Right renal cortex interstitium (tissue), 3 donors: Measurements from ENCODE around the gene TXNDC11. TPM values are rescaled to one million over a fixed set of nuclear protein-coding genes. Genes with fewer than 3 reads are reported as not detected.

Experiments used
- DNase-seq, 3 donors: peaks; one replicate each; pipeline ENCODE4 v3.0.0-alpha.2; 2013; ENCODE audit warnings: low read depth in 3 of 3, low spot score in 2 of 3
- polyA plus RNA-seq, 3 donors: library from polyadenylated mRNA; unstranded; fragments of 120-200 nt; gene quantifications; one replicate each; pipeline ENCODE4 v1.2.1, GENCODE V29; 2013; ENCODE audit not compliant: insufficient read length in 3 of 3

Gene TXNDC11
- polyA plus RNA-seq, 3 donors: 40.2 to 42.1 (median 40.5) TPM

DNA sequence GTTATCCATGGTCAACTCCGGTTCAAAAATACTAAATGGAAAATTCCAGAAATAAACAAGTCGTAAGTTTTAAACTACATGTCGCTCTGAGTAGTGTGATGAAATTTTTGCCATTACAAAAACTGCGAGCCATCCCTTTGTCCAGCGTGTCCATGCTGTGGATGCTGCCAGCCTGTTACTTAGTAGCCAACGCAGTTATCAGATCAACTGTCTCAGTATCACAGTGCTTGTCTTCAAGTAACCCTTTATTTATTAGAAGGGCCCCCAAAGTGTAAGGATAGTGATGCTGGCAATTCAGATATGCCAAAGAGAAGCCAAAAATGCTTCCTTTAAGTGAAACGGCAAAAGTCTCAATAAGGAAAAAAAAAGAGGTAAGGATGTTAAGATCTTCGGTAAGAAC, 50.5 kb downstream of the TXNDC11 start:
- DNase-seq: no peak

DNA sequence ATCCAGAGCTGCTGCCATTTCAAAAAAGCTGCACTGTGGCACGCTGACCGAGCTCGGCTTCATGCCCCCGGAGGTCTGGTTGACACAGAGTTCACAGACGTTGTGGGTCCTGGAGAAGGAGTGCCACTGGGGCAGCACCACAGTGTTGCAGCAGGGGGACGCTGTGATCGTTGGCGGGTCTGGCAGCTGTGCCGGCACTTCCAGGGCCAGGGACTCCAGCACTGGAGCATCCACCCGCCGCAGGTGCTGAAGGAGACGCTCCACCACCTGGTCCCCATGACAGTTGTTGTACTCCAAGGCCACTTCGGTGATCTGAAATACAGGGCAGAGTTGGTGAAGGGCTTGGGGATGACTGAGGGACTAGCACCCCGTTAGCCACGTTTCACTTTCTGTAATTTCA, 50.9 kb downstream of the TXNDC11 start:
- no peak for DNase-seq

DNA sequence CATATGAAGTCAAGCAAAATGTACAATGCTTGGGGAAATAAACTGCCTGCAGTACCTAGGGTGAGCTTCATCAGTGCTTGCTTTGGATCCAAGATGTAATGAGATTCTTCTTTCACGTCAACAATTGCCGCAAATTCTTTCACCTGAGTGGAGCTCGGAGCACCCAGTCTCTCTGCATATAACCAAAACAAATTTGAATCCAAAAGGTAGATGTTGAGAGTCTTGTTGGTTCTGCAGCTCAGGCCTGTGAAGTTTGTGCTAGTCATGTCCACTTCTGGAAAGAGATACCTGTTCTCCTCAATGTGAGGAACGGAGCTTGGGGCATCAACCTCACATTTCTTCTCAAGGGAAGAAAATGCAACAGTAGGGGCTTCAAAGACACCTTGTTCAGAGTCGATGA, 51.4 kb downstream of the TXNDC11 start:
- no peak for DNase-seq

DNA sequence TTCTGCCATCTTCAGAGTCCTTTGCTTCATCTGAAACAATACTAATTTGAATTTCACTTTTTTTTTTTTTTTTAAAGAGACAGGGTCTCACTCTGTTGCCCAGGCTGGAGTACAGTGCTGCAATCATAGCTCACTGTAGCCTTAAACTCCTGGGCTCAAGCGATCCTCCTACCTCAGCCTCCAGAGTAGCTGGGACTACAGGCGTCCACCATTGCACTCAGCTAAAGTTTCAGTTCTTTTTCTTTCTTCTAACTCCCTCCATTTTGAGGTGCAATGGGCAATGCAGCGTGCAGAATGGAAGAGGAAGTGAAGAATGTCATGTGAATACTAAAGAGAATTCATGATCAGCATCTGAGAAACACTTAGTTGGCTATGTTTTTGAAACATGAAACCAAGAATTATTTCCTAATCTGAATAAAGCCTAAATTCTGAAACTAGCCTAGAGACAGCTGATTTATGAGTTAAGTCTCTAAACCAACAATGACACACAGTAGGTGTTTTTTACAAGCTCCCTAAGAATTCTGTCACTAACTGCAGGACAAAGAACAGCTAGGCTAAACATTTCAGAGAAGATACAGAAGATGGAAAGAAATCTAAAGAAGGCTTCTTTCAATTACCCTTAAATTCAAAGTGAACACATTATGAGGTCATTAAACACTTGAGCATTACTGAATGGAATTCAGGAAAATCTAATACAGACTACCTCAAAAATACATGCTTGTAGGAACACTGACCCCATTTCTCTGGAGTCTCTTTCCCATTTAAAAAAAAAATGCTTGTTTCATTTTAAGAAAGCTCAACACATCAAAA, 53.4 kb downstream of the TXNDC11 start:
- no peak for DNase-seq

DNA sequence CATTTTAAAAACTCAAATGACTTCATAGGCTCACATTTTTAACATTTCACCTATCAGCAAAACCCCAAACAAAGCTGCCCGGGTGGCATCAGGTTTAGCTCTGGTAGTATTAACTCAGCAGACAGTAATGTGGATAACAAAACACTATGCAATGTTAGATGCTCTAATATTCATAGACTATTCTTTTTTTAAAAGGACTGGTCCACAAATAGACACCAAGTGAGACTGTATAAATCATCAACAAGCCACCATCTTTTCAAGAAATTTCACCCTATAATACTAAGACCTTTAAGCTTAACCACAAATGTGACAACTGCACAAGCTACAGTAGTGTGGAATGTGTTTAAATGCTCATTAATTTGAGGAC, 54.2 kb downstream of the TXNDC11 start:
- no peak for DNase-seq

DNA sequence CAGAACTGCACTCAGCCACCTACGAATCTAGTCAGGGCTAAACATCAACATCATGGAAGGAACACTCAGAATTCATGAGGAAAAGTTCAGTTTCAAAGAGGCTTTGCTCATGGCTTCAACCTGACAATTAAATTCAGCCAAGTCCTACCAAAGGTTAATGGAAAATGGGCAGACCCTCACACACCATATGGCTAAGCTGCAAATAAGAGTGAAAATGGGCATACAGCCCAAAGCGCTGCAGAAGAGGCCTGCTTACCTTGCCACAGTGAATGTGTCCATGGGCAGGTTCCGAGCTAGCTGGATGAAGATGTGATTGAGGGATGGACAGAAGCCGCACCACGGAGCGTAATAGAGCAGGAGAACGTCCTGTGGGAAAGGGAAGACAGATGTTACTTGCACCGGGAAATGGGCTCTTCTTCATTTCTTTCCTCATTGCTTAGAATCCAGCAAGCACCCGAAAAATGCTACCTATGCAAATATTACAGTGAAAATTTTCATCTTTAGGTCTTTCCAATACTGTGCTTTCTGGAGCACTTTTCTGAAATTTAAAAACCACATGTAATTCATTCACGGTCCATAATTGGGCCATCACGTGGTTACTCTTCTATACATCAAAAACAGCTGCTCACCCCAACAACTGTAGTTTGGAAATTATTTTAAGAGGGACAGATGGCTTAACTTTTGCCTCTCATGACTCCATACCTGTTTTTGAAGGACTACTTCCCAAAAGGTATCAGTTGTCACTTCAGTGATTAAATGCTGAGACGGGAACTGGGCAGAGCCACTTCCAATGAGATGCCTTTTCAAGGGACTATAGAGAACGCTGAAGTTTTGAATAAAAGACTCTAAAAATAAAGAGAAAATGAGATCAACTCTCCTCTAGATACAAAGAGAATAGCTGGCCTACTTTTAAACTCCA, 54.8 kb downstream of the TXNDC11 start:
- DNase-seq: no peak

DNA sequence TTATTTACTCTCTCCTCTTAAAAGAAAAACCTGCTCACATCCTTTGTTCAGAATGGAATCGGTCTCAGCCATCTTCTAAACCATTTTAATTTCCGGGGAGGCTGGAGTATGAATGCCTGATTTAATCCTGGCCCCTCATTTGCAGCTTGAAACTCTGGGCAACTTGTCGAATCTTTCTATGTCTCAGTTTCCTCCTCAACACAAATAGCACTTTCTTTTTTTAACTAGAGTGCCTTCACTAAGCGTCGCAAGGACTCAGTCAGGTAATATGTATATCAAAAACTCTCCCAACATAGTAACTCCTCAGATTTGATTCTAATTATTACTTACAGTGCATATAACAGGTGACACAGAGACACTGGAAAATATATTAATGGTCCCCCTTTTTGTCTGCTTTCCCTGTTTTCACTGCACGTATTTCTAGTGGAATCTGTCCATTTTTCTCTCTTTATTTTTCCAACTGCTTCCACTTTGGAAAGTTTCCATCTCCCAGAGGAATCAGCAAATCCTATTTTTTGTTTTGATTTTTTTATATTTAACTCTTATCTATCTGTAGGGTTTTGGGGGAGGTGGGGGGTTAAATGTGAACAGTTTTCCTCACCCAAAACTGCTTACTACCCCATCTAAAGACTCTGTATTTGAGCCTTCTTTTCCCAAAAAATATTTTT, 55.8 kb downstream of the TXNDC11 start:
- DNase-seq: no peak

DNA sequence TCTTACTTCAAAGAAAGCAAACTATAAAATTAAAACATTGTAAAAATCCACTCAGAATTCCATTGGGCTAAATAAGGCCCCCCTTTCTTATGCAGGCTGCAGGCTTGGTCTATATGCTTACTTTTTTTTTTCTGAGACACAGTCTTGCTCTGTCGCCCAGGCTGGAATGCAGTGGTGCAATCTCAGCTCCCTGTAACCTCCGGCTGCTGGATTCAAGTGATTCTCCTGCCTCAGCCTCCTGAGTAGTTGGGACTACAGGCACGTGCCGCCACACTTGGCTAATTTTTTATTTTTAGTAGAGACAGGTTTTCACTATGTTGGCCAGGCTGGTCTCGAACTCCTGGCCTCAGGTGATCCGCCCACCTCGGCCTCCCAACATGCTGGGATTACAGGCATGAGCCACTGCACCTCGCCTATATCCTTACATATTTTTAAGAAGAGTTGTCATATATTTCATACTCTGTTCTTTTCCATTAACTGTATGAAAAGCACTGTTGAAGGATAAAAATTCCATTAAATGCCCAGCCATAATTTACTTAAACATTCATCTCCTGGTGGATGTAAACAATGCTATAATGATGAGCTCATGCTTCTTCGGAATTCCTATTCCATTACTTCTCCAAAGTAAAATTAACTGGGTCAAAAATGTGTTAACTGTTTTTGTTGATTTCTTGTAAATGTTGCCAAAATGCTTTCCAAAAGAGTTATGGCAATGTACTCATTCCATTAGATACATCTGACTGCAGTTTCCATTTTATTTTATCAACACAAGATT, 56.6 kb downstream of the TXNDC11 start:
- DNase-seq: no peak

DNA sequence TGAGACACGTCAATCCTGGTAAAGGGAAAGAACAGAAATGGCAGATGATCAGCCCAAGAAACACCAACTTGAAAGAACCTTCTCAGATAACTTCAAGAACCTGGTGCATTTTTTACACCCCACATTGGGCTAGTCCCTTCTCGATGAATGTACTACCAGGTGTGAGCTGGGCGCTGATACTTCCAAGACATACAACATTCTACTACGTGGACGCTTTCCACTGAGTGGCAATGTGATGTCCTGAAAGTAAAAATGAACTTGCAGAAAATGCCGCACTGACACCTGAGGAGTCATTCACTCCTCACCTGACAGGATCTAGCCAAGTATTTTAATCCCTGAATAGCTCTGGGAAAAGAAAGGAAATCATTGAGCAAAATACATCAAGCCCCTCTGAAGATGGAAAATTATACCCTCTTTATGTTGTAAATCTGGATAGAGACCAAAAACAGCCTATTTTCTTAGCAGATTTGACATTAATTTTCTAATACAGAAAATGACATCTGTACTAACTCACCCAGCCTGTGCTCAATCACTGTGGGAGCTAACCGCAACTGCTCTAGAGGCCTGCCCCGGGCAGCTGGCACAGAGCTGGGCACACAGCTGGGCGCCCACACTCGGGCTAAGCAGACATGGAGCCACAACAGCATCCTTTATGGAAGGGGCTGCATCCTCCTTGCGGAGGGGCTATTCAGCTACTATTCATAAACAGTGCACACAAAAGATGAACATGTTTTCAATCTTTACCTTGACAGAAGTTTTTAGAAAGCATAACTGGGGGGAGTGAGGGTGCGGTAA, 58.2 kb downstream of the TXNDC11 start:
- no peak for DNase-seq

DNA sequence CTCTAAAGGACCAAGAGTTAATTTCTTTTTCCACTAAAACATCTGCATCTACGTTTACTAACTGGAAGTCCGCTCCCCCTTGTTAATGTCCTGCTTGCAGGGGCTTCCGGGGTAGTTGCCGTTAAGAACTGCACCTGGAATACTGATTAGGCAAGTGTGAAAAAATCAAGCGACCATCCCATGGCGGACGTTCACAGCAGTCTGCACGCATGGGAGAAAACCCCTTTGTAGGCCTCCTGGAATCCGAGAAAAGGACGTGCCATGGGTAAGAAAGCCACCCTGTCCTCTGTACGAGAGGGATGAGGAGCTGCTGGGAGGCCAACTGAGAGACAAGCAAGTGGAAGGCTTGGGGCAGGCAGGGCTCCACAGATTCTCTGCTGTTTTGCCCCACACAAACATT, 59.5 kb downstream of the TXNDC11 start:
- no peak for DNase-seq

DNA sequence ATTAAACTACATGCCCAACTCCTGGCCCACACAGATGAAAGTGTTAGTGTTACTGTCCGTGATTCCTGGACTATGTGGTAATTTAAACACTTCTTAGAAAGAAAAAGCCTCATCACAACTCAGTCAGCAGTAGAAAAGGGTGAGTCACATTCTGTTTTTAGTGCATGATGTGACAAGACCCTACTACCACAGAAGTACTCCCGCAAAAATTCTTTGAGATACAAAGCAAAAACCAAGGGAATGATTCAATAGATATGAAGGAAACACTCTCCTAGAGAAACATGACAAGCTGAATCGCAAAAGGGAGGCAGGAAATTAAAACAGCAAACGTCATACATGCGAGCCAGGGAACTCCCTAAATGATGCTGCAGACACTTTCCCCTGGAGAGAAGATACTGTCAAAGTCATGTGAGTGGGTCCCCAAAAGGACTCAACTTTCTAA, 60.0 kb downstream of the TXNDC11 start:
- no peak for DNase-seq

DNA sequence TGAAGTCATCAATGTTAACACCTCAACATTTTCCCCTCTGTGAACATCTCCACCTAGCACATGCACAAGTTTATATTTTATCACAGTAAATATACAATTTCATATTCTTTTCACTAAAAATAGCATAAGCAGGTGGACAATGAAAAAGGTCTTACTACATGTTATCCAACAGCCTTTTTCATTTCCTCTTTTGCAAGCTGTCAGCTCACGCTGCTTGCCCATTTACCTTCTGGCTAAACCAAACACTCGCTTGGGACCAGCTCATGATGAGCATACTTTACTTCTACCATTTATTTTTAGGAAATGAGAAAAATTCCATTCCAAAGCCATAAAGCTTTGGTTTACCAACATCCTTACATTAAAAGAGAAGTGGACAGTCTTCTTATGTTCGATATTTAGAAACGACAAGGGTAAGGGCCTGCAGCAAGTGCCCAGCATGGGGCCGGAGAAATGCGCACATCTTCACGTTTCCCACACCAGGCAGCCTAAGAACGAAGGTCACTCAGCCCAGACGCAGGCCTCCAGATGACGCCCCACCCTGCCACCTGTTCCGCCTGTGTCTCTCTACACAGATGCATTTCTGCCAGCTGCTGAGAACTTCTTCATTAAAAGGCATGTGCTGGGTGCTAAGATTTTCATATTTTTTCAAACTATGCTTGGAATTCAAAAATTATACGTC, 60.5 kb downstream of the TXNDC11 start:
- no peak for DNase-seq

DNA sequence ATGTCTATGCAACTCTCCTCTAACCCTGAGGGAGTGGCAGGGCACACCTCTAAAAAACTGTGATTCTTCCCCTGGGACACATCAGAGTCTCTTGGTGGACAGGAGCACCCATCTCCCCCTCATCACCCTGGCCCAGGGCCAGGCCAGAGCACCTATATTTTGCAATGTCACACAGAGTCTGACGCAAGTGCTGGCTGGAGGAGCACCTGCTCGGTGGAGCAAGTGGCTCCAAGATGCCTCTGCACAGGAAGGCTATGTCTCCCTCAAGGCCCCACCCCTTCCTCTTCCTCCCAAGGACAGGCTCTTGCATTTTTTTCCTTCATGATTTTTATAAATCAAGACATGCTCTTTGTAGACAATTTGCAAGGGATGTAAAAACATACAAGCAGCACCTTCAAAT, 61.1 kb downstream of the TXNDC11 start:
- no peak for DNase-seq

DNA sequence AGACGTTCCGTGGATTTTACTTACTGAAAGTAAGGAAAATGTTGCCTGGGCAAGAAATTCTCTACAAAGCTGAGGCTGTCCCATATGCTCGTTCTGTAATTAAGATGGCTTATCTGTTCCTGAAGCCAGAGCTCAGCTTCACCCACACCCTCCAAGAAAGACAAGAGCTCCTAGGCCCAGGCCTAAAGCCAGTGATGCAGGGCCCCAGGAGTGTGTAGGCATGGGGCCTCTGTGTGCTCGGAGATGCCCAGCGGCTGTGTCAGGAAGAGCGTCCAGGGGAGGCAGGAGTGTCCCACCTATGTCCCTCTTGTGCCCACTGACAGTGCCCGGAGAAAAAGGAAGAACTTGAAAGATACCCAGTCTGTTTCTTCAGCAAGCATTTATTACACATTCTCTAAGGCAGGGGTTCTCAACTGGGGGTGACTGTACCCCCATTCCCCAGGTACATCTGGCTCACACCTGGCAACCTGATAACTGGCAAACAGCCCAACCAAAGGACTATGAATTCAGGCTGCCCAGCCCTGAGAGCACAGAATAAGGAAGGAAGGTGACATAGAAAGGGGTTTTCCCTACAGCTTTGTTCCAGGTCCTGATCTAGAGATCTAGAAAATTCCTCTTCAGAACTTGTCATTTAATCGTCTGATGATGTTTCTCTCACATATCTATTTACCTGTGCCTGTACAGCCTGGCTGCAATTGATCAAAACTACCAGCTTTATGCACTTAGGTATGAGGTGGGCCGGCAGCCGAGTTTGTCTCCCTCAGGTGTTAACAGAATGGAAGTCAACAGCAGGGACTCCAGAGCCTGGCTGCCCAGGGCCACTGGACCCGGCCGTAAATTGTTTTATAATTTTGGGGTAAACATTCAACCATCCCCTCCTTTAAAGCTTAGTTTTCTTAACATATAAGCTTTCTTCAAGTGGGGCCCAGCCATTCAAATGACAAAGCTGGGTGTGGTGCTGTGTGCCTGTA, 62.4 kb downstream of the TXNDC11 start:
- DNase-seq: no peak

DNA sequence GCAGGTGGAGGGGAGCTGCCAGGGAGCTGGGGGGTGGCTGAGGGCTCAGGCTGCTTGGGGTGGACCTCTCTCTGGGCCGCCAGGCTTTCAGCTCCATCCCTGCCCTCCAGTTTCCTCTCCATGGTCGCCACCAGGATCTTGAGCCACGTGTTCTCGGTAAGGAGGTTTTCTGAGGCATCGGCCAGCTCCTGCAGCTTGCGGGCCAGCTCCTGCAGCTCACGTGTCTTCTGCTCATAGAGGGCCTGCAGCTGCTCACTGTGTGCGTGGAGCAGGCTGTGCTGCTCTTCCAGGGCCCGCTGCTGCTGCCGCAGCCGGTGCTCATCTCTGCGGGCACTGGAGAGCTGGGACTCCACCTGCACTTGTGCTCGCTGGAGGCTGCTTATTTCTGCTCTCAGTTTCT, 63.4 kb downstream of the TXNDC11 start:
- DNase-seq: no peak

DNA sequence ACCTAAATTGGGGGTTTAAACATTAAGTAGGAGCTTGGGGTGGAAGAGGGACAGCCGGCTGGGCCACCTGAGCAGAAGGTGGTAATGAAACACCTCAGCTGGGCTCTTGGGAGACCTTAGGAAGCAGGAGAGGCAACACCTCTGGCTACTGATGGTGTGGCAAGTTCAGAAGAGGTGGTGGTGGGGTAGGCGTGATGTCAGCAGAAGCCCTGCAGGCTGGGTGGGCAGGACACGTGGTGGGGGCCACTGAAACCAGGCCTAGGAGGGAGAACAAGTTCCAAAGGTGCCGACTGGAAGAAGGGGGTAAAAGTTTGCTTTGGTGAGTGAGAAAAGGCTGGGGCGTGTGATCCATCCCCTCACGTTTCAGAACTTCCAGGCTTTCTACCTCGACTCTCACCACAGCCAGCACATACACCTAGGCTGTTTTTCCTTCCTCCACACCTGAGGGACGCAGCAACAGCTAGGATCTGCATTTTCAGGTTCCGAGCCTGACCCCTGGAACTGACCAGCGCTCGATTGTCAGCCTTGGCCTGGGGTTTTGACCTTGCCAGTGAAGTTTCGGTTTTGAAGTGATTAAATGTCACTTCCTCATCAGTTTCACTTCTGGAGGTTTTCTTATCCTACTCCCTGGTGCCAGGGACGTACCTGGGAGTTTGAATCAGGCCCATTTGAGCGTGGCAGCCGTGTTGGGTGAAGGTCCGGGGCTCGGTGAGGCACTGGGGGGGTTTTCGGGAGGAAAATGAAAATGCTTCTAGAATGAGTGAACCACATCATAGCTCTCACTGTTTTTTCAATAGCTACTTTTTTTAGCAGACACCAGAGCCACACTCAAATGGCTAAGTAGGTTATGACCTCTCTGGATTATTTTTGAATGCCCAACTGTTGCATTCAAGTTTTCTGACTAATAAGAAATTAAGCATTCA, 64.4 kb downstream of the TXNDC11 start:
- no peak for DNase-seq

DNA sequence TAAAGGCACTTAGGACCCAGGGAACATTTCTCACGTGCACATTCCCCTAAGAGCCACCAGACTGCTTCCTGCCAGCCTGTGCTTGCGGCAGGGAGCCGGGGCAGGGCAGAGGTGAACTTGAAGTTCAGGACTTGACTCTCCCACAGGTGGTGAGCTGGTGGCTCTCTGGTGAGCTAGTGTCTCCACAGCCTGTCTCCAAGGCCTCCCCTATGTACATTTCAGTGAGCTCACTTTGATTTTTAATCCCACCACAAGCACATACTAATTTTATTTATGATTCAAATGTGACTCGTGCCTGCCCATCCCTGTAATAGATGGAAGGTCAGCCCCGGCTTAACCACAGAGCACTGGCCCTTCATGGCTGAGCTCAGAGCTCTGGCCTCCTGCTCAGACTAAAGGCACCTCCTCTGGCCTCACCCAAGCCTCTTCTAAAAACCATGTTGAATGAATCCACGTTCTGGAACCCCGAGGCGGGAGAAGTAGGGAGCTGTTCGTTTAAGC, 65.2 kb downstream of the TXNDC11 start:
- no peak for DNase-seq
